ENCODE results near the gene RPL6. TPM values are rescaled to one million over a fixed set of nuclear protein-coding genes. Genes with fewer than 3 reads are reported as not detected.
"Not testable (repeated sequence)": the region's sequence is repeated elsewhere in the genome, so short reads cannot be mapped to it uniquely, and the experiment has no call there.

RPL6 gene
- total RNA-seq, 4 donors from 2014 or later, result 947 to 1,918 (median 1,526) TPM

DNA sequence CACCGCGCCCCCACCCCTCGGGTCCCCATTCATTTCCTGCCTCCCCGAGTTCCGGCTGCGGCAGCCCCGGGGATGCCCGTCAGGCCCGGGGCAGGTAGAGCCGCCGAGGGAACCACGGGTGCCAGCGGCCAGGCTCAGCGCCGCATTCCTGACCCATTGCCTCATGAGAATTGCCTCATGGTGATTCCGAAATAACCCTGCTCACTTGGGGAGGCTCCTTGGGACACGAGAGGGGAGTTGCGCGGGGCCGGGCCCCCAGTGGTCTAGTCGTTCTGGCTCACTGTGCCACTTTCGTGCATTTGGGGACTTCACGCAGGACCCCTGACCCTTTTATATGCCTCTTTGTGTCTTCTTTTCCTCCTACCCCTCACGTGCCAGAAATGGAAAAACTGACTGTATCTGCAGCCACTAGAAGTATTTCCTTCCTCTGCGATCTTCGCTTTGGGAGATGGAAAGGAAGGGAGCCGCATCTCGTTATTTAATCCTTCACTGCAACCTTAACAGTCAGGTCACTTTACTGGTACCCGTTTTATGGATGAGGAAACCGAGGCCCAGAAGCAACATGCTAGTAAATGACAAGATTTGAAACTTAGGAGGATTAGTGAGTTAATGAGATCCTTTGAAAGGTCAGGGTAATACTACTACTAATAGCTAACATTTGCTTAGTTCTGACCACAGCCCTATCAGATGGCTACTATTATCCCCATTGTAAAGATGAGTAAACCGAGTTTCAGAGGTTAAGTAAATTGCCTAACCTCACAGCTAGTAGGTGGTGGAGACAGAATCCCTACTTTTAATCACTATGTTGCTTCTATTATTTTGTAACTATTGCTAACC lies 10.1 kb upstream of the RPL6 start:
- no peaks in the 10 kb centered on the region for H3K27me3 ChIP-seq
- H3K36me3 ChIP-seq, result no peaks in the 10 kb centered on the region
- 7 to 12% methylated on average over 8 to 16 of the region's 31 CpGs for WGBS, 2 donors (ENCODE audit: low coverage in 1 of 2)
- ATAC-seq, result peak; percentile 93
- H3K27ac ChIP-seq, result peak overlapping the region; percentile 87 to 100 (median 99)
- peaks cover 0 to 62% (median 35%) of the 10 kb centered on the region in 3 donors for H3K4me1 ChIP-seq
- peak overlapping the region; percentile 52 to 100 for H3K4me3 ChIP-seq
- TF ChIP-seq, protein P1, sequence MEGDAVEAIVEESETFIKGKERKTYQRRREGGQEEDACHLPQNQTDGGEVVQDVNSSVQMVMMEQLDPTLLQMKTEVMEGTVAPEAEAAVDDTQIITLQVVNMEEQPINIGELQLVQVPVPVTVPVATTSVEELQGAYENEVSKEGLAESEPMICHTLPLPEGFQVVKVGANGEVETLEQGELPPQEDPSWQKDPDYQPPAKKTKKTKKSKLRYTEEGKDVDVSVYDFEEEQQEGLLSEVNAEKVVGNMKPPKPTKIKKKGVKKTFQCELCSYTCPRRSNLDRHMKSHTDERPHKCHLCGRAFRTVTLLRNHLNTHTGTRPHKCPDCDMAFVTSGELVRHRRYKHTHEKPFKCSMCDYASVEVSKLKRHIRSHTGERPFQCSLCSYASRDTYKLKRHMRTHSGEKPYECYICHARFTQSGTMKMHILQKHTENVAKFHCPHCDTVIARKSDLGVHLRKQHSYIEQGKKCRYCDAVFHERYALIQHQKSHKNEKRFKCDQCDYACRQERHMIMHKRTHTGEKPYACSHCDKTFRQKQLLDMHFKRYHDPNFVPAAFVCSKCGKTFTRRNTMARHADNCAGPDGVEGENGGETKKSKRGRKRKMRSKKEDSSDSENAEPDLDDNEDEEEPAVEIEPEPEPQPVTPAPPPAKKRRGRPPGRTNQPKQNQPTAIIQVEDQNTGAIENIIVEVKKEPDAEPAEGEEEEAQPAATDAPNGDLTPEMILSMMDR (IDR thresholded peaks at IDR 0.05), result no peak
- peak; percentile 90 for TF ChIP-seq POLR2AphosphoS5 (IDR thresholded peaks at IDR 0.05)
- no peaks in the 10 kb centered on the region for H3K9me3 ChIP-seq

DNA sequence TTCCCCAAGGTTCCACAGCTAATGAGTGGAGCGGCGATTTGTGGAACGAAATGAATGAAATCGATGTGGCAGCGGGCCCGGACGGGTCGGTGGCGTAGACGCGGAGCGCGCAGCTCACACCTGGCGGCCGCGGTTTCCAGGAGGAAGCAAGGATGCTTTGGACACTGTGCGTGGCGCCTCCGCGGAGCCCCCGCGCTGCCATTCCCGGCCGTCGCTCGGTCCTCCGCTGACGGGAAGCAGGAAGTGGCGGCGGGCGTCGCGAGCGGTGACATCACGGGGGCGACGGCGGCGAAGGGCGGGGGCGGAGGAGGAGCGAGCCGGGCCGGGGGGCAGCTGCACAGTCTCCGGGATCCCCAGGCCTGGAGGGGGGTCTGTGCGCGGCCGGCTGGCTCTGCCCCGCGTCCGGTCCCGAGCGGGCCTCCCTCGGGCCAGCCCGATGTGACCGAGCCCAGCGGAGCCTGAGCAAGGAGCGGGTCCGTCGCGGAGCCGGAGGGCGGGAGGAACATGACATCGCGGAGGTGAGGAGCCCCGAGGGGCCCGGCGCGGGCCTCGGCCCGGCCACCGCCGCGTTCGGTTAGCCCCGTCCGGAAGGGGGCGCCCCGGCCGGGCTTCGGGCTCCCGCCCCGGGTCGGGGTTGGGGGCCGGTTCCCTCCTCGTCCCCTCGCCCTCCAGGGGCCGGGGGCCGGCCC lies 9.3 kb upstream of the RPL6 start, which contains the start of gene PTPN11:
Gene PTPN11, plus strand, starts transcription at position 340 of the 689 bp plus-strand sequence. Its CDS starts 165 bp downstream, at position 505.
- TF ChIP-seq POLR2A (IDR thresholded peaks at IDR 0.05), result peak; percentile 89 to 93
- TF ChIP-seq POLR2AphosphoS5 (IDR thresholded peaks at IDR 0.05), result peak; percentile 97
- no peak for TF ChIP-seq EP300 (IDR thresholded peaks at IDR 0.05)
- TF ChIP-seq, protein P1 (IDR thresholded peaks at IDR 0.05), result peak in 3 of 4 experiments; percentile 23 to 67 (median 57)
- peak; percentile 92 for ATAC-seq
- Histone ChIP-seq H3K27ac (peak within 1 kb of the TSS; percentile 87 to 100 (median 99)), H3K27me3 (no peaks in the 10 kb centered on the region), H3K4me3 (peak within 1 kb of the TSS; percentile 52 to 100), H3K36me3 (no peaks in the 10 kb centered on the region), H3K9me3 (no peaks in the 10 kb centered on the region), H3K4me1 (peaks cover 0 to 54% (median 35%) of the 10 kb centered on the region in 3 donors)
- WGBS, 2 donors (ENCODE audit: low coverage in 1 of 2), result 0% methylated on average over 3 of the region's 89 CpGs; no CpG with 5 or more reads in 1 of the 2 donors

DNA sequence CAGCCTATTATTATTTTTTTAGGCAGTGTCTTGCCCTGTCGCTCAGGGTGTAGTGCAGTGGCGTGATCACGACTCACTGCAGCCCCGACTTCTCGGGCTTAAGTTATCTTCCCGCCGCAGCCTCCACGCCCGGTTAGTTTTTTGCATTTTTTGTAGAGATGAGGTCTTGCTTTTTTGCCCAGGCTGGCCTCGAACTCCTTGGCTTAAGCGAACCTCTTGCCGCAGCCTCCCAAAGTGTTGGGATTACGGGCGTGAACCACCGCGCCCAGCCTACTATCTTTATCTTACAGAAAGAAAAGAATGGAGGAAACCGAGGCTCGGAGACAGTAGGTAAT lies 8.8 kb upstream of the RPL6 start:
- H3K36me3 ChIP-seq, result no peaks in the 10 kb centered on the region
- ATAC-seq, result no peak
- H3K27ac ChIP-seq, result peak overlapping the region; percentile 87 to 100 (median 99)
- 1% methylated on average over 17 of the region's 18 CpGs; no CpG with 5 or more reads in 1 of the 2 donors for WGBS, 2 donors (ENCODE audit: low coverage in 1 of 2)
- H3K4me3 ChIP-seq, result peak overlapping the region; percentile 52 to 100
- TF ChIP-seq, protein P1 (IDR thresholded peaks at IDR 0.05), result no peak
- TF ChIP-seq POLR2AphosphoS5 (IDR thresholded peaks at IDR 0.05) (no peak), POLR2A (IDR thresholded peaks at IDR 0.05) (no peak)
- H3K9me3 ChIP-seq, result no peaks in the 10 kb centered on the region
- no peaks in the 10 kb centered on the region for H3K27me3 ChIP-seq
- peaks cover 0 to 49% (median 35%) of the 10 kb centered on the region in 3 donors for H3K4me1 ChIP-seq

DNA sequence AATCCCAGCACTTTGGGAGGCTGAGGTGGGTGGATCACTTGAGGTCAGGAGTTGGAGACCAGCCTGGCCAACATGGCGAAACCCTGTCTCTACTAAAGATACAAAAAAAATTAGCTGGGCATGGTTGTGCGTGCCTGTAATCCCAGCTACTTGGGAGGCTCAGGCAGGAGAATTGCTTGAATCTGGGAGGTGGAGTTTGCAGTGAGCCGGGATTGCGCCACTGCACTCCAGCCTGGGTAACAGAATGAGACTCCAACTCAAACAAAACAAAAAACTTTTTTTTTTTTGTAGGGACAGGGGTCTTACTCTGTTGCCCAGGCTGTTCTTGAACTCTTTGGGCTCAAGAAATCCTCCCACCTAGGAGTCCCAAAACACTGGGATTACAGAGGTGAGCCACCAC lies 6.1 kb upstream of the RPL6 start:
- not testable (repeated sequence) for ATAC-seq, H3K27ac ChIP-seq, H3K4me3 ChIP-seq, H3K36me3 ChIP-seq, H3K9me3 ChIP-seq, H3K27me3 ChIP-seq
- 78 to 84% methylated on average over 3 of the region's 4 CpGs for WGBS, 2 donors (ENCODE audit: low coverage in 1 of 2)
- H3K4me1 ChIP-seq, result peaks cover 0 to 21% (median 14%) of the 10 kb centered on the region in 3 donors

DNA sequence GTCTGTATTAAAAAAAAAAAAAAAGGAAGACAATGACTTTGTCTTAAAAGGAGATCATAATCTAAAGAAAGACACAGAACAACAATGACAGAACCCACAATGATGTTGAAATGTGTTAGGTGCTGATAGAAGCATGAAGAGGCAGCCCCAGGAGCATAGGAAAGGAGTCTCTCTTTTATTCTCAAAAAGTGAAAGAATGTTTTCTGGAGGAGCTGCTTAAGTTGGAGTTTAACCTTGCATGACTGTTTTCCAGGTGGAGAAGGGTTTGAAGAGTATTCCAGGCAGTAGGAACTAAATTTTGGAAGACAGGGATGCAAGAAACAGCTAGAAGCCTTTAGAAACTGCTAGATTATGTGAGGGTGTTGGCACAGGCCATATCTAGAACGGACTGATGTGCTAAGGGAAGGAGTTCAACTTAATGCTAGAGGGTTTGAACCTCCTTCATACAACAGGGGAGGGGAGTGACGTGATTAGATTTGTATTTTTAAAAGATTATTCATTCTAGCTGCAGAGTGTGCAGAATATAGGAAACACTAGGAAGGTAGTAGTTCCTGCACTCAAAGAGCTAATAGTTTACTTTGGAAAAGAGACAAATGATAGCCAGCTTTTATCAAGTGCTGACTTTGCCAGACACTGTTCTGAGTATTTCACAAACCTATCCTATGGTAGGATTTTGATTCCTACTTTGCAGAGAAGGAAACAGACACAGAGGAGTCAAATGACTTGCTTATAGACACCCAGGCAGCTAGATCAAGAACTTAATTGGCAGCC lies 4.6 kb upstream of the RPL6 start:
- peaks cover 0 to 15% (median 6%) of the 10 kb centered on the region in 3 donors for H3K4me1 ChIP-seq
- H3K4me3 ChIP-seq, result no peak overlapping the region
- TF ChIP-seq POLR2A (IDR thresholded peaks at IDR 0.05) (no peak), EP300 (IDR thresholded peaks at IDR 0.05) (no peak), POLR2AphosphoS5 (IDR thresholded peaks at IDR 0.05) (no peak)
- TF ChIP-seq, protein P1 (IDR thresholded peaks at IDR 0.05), result no peak
- WGBS, 2 donors (ENCODE audit: low coverage in 1 of 2), result 26 to 54% methylated on average over 2 of the region's 2 CpGs
- no peaks in the 10 kb centered on the region for H3K27me3 ChIP-seq
- ATAC-seq, result no peak
- no peaks in the 10 kb centered on the region for H3K9me3 ChIP-seq
- H3K36me3 ChIP-seq, result no peaks in the 10 kb centered on the region
- H3K27ac ChIP-seq, result no peak overlapping the region
